Measurements from ENCODE around the gene ARIH1. TPM values are rescaled to one million over a fixed set of nuclear protein-coding genes. Genes with fewer than 3 reads are reported as not detected.

ARIH1 gene
- total RNA-seq, 1 donor from 2014 or later = 54.9 TPM

DNA sequence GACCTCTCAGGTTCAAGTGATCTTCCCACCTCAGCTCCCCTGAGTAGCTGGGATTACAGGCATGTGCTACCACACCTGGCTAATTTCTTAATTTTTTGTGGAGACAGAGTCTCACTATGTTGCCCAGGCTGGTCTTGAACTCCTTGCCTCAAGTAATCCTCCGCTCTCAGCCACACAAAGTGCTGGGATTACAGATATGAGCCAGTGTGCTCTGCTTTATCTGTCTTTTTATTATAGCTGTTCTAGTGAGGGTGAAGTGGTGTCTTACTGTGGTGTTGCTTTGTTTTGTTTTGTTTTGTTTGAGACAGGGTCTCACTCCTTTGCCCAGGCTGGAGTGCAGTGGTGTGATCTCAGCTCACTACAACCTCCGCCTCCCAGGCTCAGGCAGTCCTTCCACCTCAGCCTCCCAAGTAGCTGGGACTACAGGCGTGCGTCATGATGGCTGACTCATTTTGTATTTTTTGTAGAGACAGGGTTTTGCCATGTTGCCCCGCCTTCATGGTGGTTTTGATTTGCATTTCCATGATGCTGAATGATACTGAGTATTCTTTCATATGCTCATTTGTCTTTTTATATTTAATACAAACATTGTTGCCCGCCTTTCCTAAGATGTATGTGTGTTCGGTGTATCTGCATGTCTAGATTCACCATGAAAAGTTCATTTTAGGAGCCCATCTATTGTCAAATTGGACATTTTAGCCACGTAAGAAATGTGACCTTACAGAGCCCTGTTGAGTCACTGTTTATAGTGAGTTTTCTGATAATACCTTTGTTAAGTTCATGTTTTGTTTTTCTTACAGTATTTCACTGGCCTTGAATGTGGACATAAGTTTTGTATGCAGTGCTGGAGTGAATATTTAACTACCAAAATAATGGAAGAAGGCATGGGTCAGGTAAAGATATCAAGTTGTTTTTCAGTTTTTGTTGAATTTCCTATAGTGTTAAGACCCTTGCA lies 80.6 kb downstream of the ARIH1 start:
- DNase-seq (ENCODE audit: low read depth) = no peak
- TF ChIP-seq, protein P1, sequence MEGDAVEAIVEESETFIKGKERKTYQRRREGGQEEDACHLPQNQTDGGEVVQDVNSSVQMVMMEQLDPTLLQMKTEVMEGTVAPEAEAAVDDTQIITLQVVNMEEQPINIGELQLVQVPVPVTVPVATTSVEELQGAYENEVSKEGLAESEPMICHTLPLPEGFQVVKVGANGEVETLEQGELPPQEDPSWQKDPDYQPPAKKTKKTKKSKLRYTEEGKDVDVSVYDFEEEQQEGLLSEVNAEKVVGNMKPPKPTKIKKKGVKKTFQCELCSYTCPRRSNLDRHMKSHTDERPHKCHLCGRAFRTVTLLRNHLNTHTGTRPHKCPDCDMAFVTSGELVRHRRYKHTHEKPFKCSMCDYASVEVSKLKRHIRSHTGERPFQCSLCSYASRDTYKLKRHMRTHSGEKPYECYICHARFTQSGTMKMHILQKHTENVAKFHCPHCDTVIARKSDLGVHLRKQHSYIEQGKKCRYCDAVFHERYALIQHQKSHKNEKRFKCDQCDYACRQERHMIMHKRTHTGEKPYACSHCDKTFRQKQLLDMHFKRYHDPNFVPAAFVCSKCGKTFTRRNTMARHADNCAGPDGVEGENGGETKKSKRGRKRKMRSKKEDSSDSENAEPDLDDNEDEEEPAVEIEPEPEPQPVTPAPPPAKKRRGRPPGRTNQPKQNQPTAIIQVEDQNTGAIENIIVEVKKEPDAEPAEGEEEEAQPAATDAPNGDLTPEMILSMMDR (IDR thresholded peaks at IDR 0.05; ENCODE audit: insufficient read depth, low read length, poor library complexity, severe bottlenecking) = no peak
- H3K27me3 ChIP-seq (ENCODE audit: control insufficient read depth, insufficient read depth, low read length) = no peaks in the 10 kb centered on the region
- H3K36me3 ChIP-seq (ENCODE audit: control insufficient read depth, insufficient read depth, low read length) = no peaks in the 10 kb centered on the region
- H3K4me3 ChIP-seq (ENCODE audit: low read depth, low read length) = no peak overlapping the region

DNA sequence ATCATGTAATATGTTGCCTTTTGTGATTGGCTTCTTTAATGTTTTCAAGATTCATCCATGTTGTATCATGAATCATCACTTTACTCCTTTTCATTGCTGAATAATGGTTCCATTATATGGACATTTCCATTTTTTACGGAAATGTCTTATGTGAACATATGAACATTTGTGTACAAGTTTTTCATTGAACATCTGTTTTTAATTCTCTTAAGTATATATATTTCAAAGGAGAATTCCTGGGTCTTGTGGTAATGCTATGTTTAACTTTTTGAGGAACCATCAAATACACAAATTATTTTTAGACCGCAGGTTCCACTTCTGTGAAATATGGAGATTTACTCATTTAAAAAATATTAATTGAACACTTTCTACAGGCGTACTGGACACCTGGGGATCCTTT lies 85.7 kb downstream of the ARIH1 start:
- no peak overlapping the region for H3K4me3 ChIP-seq (ENCODE audit: low read depth, low read length)
- no peak for DNase-seq (ENCODE audit: low read depth)
- H3K36me3 ChIP-seq (ENCODE audit: control insufficient read depth, insufficient read depth, low read length) = no peaks in the 10 kb centered on the region
- H3K27me3 ChIP-seq (ENCODE audit: control insufficient read depth, insufficient read depth, low read length) = no peaks in the 10 kb centered on the region
- TF ChIP-seq, protein P1 (IDR thresholded peaks at IDR 0.05; ENCODE audit: insufficient read depth, low read length, poor library complexity, severe bottlenecking) = no peak

DNA sequence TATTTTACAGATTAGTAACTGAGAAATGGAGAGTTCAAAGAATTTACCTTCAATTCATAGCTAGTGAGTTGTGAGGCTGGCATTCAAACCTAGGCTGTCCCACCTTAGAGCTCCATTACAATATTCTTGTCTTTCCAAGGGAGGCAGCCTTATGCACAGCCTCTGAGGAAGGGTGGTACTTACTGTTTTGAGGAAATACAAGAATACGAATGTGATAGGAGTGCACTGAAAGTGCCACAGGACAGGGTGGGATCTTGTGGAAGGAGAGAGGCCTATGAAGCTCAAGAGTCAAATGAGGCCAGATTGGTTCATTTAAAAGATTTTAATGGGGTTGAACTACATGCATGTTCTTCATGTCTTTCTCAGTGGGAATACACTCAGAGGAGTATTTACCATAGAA lies 86.3 kb downstream of the ARIH1 start:
- Histone ChIP-seq H3K36me3 (ENCODE audit: control insufficient read depth, insufficient read depth, low read length) (no peaks in the 10 kb centered on the region), H3K4me3 (ENCODE audit: low read depth, low read length) (no peak overlapping the region), H3K27me3 (ENCODE audit: control insufficient read depth, insufficient read depth, low read length) (no peaks in the 10 kb centered on the region)
- TF ChIP-seq, protein P1 (IDR thresholded peaks at IDR 0.05; ENCODE audit: insufficient read depth, low read length, poor library complexity, severe bottlenecking) = no peak
- no peak for DNase-seq (ENCODE audit: low read depth)

- no peaks in the 10 kb centered on the region for H3K36me3 ChIP-seq (ENCODE audit: control insufficient read depth, insufficient read depth, low read length)
- DNase-seq (ENCODE audit: low read depth) = no peak
- no peaks in the 10 kb centered on the region for H3K27me3 ChIP-seq (ENCODE audit: control insufficient read depth, insufficient read depth, low read length)
- TF ChIP-seq, protein P1 (IDR thresholded peaks at IDR 0.05; ENCODE audit: insufficient read depth, low read length, poor library complexity, severe bottlenecking) = no peak
- H3K4me3 ChIP-seq (ENCODE audit: low read depth, low read length) = no peak overlapping the region
These were observed 88.3 kb downstream of the ARIH1 start for GRCh38 chr15:72562386-72562785.

DNA sequence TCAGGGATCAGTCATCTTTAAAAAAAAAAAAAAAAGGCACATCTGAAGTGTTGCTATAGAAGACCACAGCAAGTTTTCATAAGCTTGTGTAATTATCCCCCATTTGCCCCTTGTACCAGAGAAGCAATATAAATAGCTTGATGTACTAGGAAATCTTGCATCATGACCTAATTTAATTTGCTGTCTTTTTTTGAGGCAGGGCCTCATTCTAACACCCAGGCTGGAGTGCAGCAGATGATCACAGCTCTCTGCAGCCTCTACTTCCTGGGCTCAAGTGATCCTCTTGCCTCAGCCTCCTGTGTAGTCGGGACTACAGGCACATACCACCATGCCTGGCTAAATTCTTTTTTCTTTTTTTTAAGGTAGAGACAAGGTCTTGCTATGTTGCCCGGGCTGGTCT lies 88.7 kb downstream of the ARIH1 start:
- DNase-seq (ENCODE audit: low read depth) = no peak
- Histone ChIP-seq H3K36me3 (ENCODE audit: control insufficient read depth, insufficient read depth, low read length) (no peaks in the 10 kb centered on the region), H3K27me3 (ENCODE audit: control insufficient read depth, insufficient read depth, low read length) (no peaks in the 10 kb centered on the region), H3K4me3 (ENCODE audit: low read depth, low read length) (no peak overlapping the region)
- TF ChIP-seq, protein P1 (IDR thresholded peaks at IDR 0.05; ENCODE audit: insufficient read depth, low read length, poor library complexity, severe bottlenecking) = no peak
